IPS DF 6.9 (cell line): ENCODE data around the gene A4GALT.
"Not testable (repeated sequence)": the region's sequence is repeated elsewhere in the genome, so short reads cannot be mapped to it uniquely, and the experiment has no call there.

Experiments
- DNase-seq: peaks from one replicate; pipeline ENCODE4 v3.0.0-alpha.2; 2013; ENCODE audit warnings: low read depth, low spot score
- H3K27ac ChIP-seq: one replicate; pipeline ENCODE4 v1.5.1; 2013; ENCODE audit warnings: low read length, control low read depth
- H3K27me3 ChIP-seq: 2 replicates; pipeline ENCODE4 v1.6.1; 2013; ENCODE audit warnings: mild to moderate bottlenecking, low read length; ENCODE audit not compliant: control insufficient read depth, insufficient read depth
- H3K36me3 ChIP-seq: 2 replicates; pipeline ENCODE4 v1.6.1; 2013; ENCODE audit warnings: low read length; ENCODE audit not compliant: control insufficient read depth, insufficient read depth
- H3K4me1 ChIP-seq: 2 replicates; pipeline ENCODE4 v1.6.1; 2013; ENCODE audit warnings: low read length; ENCODE audit not compliant: control insufficient read depth, insufficient read depth
- H3K4me3 ChIP-seq: 2 replicates; pipeline ENCODE4 v1.5.1; 2013; ENCODE audit warnings: mild to moderate bottlenecking, low read length
- H3K9me3 ChIP-seq: 2 replicates; pipeline ENCODE4 v1.6.1; 2013; ENCODE audit warnings: low read length, inconsistent platforms; ENCODE audit not compliant: control insufficient read depth, insufficient read depth
- WGBS: extraction: QIAGEN DNeasy Blood & Tissue Kit; methylation state at CpG from one replicate; pipeline ENCODE4 v1.1.7; 2013; ENCODE audit warnings: mixed read lengths, missing lambda C conversion rate; ENCODE audit not compliant: insufficient read length, insufficient coverage; 5-methylcytosine and 5-hydroxymethylcytosine counted together

The A4GALT gene

DNA sequence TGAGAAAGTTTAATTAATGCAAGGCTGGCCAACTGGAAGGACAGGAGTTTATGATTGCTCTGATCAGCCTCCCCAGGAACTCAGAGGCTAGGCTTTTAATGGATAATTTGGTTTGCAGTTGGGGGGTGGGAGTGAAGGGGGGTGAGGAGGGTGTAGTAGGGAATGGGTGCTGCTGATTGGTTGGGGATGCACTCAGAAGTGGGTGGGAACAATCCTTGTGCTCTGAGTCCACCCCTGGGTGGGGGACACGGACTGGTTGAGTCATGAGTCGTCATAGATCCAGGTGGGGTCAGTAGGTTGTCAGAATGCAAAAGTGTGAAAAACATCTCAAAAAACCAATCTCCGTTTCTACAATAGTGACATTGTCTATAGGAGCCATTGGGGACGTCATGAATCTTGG, 50.6 kb downstream of the A4GALT start:
- H3K27ac ChIP-seq, result no peak overlapping the region
- no CpG with 5 or more reads among the region's 4 CpGs for WGBS
- no peaks in the 10 kb centered on the region for H3K27me3 ChIP-seq
- no peaks in the 10 kb centered on the region for H3K36me3 ChIP-seq
- no peak overlapping the region for H3K4me3 ChIP-seq
- DNase-seq, result no peak
- H3K9me3 ChIP-seq, result no peaks in the 10 kb centered on the region
- no peaks in the 10 kb centered on the region for H3K4me1 ChIP-seq

DNA sequence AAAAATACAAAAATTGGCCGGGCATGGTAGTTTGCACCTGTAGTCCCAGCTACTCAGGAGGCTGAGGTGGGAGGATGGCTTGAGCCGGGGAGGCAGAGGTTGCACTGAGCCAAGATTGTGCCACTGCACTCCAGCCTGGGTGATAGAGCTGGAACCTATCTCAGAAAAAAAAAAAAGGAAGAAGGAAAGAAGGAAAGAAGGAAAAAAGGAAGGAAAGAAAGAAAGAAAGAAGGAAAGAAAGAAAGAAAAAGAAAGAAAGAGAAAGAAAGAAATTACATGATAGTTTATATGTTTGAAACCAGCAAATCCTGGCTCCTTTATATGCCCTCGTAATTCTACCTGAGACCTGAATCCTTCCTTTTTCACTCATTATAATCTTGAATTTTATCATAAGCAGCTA, 54.3 kb downstream of the A4GALT start:
- not testable (repeated sequence) for DNase-seq, H3K4me1 ChIP-seq, H3K27ac ChIP-seq, H3K27me3 ChIP-seq, H3K4me3 ChIP-seq, H3K9me3 ChIP-seq, H3K36me3 ChIP-seq
- WGBS, result no CpG with 5 or more reads among the region's 3 CpGs

DNA sequence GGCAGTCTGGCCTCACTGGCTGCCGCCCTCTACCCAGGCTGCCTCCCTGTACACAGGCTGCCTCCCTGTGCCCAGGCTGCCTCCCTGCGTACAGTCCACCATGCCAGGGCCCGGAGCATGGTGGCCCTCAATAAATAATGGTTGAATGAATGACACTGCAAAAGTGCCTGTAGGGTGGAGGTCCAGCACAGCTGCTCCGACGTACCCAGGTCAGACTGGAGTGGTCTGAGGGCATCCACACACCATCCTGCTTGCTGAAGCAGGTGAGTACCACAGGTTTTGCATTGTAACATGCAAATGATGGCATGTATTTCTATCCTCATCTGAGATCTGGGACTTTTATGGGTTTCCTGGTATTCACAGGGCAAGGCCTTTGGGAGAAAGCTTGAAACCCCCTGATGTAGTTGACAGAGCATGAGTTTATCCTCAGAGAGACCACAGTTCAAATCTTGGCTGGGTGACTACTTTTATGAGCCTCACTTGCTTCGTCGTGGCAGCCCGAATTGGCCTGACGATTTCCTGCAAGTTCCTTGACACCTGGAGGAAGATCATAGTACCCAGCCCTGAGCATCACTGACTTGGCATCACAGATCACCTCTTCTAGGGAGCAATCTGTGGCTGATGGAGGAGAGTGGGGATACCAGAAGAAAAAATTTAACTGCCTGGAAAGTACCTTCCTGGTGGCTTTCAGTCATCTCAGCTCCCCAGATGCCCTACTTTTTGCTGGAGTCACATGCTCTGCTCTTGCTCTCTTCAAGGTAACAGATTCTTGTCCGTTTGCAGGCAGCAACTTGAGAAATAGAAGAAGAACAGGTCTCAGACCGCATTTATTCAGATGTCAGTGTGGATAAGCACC, 55.5 kb downstream of the A4GALT start:
- WGBS, result no CpG with 5 or more reads among the region's 11 CpGs
- no peaks in the 10 kb centered on the region for H3K36me3 ChIP-seq
- 0 out of 2 replicates have a peak, but pooled peaks cover 2% of the 10 kb centered on the region for H3K4me1 ChIP-seq
- no peaks in the 10 kb centered on the region for H3K9me3 ChIP-seq
- no peak overlapping the region for H3K4me3 ChIP-seq
- no peak overlapping the region for H3K27ac ChIP-seq
- H3K27me3 ChIP-seq, result peaks cover 4% of the 10 kb centered on the region; the same call in 1 of the 2 replicates
- DNase-seq, result no peak

DNA sequence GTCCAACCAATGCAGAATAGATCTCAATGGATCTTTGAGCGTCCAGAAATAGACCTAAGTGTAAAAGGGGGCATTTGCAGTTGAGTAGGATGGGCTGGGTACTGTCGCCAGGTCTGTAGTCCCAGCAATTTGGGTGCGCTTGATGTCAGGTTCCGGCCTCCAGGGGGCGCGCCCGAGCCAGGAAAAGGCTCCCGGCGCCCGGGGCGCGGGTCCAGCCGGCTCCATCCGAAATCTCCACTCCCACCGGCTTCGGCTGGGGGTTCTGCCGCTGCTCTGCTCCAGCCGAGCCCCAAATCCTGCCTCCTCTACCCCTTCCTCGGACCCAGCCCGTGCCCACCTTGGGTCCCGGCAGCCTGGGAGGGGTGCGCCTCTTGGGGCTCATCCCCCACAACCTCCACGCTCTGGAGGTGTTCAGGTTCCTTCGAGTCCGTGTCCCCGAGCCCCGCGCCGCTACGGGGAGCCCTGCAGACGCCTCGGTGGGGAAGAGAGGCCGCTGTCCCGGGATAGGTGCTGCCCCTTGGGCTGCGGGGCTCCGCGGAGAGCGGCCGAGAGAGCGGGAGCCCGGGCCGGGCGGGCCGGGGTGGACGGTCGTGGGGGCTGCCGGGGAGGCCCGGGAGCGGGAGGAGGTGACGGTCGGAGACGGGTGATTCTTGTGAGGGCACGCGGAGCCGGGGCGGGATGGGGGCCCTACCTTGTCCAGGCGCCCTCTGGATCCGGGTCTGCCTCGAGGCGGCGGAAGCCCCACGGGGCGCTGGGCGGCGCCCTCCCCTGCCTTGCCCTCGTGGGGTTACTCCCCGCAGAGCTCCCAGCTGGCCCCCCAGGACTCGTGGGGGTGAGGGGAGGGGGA, 58.5 kb downstream of the A4GALT start:
- no CpG with 5 or more reads among the region's 68 CpGs for WGBS
- no peak overlapping the region for H3K27ac ChIP-seq

DNA sequence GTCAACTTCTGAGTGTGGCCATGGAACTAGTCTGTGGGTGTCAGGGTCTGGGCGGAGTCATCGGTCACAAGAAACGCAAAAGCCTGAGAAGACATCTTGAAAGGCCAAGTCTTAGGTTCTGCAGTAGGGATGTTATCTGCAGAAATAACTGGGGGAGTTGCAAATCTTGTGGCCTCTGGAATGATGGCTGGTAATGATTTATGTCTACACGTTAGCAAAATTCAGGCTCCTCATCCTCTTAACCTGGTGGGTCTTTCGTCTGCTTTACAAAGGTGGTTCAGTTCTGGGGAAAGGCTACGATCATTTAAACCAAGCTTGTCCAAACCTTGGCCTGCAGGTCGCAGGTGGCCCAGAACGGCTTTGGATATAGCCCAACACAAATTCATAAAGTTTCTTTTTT, 64.1 kb downstream of the A4GALT start:
- H3K27me3 ChIP-seq, result no peaks in the 10 kb centered on the region
- H3K36me3 ChIP-seq, result no peaks in the 10 kb centered on the region
- no peak for DNase-seq
- WGBS, result no CpG with 5 or more reads among the region's 8 CpGs
- no peaks in the 10 kb centered on the region for H3K9me3 ChIP-seq
- H3K4me1 ChIP-seq, result no peaks in the 10 kb centered on the region
- no peak overlapping the region for H3K4me3 ChIP-seq
- no peak overlapping the region for H3K27ac ChIP-seq

More for the DNA sequence above, 58.5 kb downstream of the A4GALT start:
- H3K4me1 ChIP-seq, result 0 out of 2 replicates have a peak, but pooled peaks cover 2% of the 10 kb centered on the region
- H3K9me3 ChIP-seq, result no peaks in the 10 kb centered on the region
- H3K36me3 ChIP-seq, result no peaks in the 10 kb centered on the region
- peaks cover 4% of the 10 kb centered on the region; the same call in 1 of the 2 replicates for H3K27me3 ChIP-seq
- peak overlapping the region; percentile 35; the same call in 1 of the 2 replicates for H3K4me3 ChIP-seq
- DNase-seq, result no peak

DNA sequence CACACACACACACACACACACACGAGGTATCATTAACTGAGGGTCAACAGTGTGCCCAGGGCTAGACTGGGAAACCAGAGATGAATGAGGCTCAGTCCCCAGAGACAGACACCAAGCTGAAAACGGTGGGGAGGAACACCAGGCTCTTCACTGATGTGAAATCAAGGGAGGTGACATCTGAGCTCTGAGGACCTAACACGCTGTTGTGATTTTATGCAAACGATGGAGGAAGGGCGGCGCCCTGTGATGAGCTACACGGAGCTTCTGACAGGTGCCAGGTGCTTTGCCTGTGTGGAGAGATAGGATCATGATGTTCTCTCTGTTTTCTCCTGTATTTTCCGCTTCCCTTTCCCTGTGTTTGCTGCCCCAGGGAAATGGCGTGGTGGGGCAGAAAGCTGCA, 65.0 kb downstream of the A4GALT start:
- no peak overlapping the region for H3K27ac ChIP-seq
- H3K9me3 ChIP-seq, result no peaks in the 10 kb centered on the region
- H3K4me3 ChIP-seq, result no peak overlapping the region
- no peaks in the 10 kb centered on the region for H3K36me3 ChIP-seq
- no peak for DNase-seq
- H3K4me1 ChIP-seq, result no peaks in the 10 kb centered on the region
- no CpG with 5 or more reads among the region's 9 CpGs for WGBS
- no peaks in the 10 kb centered on the region for H3K27me3 ChIP-seq

DNA sequence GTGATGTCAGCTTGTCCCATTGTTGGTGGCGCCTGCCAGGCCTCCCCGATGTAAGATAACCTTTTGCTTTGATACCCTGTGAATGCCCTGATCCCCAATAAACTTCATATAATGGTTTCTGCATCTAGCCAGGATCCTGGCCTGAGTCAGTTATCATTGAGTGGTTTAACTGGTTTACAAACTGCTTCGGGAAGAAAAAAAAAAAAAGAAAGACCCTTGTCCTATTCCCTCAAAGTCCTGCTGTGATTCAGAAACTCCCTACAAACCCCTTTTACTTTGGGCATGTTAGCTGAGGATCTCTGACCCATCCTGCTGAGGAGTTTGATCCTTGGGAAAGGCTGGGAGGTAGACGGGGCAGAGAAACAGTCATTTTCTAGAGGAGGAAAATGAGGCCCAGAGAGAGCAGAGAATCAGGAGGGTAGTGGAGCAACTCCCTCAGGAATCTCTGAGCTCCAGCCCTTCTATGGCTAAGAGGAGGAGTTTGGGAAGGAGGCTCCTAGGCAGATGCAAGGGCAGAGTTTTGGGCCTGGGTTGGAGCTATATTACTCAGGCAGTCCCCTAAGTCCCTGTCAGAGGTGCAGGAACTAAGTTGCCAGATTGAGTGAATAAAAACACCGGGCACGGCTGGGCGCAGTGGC, 66.1 kb downstream of the A4GALT start:
- no peaks in the 10 kb centered on the region for H3K27me3 ChIP-seq
- no peak overlapping the region for H3K4me3 ChIP-seq
- H3K9me3 ChIP-seq, result no peaks in the 10 kb centered on the region
- no peak for DNase-seq
- no peak overlapping the region for H3K27ac ChIP-seq
- no CpG with 5 or more reads among the region's 7 CpGs for WGBS
- H3K4me1 ChIP-seq, result no peaks in the 10 kb centered on the region; the same call in 1 of the 2 replicates
- H3K36me3 ChIP-seq, result no peaks in the 10 kb centered on the region

DNA sequence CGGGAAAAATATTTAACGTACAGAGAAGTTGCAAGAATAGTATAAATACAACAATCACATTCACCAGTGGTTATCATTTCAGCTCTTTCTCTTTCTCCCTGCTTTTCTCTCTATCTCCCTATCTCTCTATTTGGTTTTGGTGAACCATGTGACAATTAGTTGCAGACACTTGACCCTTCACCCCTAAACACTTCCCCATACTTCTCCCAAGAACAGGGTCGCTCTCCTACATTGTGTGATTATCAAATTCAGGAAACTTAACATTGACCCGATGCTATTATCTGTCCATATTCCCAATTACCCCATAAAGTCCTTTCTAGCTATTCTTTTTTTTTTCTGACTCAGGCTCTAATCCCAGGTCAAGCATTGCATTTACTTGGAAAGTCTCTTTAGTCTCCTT, 66.7 kb downstream of the A4GALT start:
- WGBS, result no CpG with 5 or more reads among the region's 4 CpGs
- no peaks in the 10 kb centered on the region for H3K36me3 ChIP-seq
- H3K4me3 ChIP-seq, result no peak overlapping the region
- no peaks in the 10 kb centered on the region; the same call in 1 of the 2 replicates for H3K4me1 ChIP-seq
- no peak for DNase-seq
- H3K27me3 ChIP-seq, result no peaks in the 10 kb centered on the region
- no peak overlapping the region for H3K27ac ChIP-seq
- H3K9me3 ChIP-seq, result no peaks in the 10 kb centered on the region

DNA sequence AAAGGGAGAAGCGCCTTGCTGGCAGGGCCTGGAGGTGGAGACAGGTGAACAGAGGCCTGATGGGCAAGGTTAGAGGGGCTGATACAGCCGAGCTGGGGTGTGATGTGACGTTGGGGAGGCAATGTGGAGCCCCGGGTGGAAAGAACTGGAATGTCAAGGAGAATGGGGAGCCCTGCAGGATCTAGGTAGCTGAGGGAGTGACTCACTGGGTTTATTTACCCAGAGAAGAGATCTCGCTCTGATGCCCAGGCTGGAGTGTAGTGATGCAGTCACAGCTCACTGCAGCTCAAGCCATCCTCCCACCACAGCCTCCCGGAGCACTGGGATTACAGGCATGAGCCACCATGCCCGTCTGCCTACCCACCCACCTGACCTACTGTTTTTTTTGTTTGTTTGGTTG, 69.5 kb downstream of the A4GALT start:
- H3K27ac ChIP-seq, result no peak overlapping the region
- no peaks in the 10 kb centered on the region for H3K9me3 ChIP-seq
- H3K4me3 ChIP-seq, result no peak overlapping the region
- no CpG with 5 or more reads among the region's 7 CpGs for WGBS
- DNase-seq, result no peak
- H3K27me3 ChIP-seq, result no peaks in the 10 kb centered on the region
- peaks cover 4% of the 10 kb centered on the region for H3K4me1 ChIP-seq
- no peaks in the 10 kb centered on the region; the same call in 1 of the 2 replicates for H3K36me3 ChIP-seq
